ENCODE measurements around the gene KIAA1328. TPM values are rescaled to one million over a fixed set of nuclear protein-coding genes. Genes with fewer than 3 reads are reported as not detected.

KIAA1328 gene
- total and polyA plus RNA-seq, 2 experiments from 2014 or later, result 3.3 to 12.5 TPM

GRCh38 chr18:36809590-36810381 is 19.1 kb upstream of the KIAA1328 start:
- no peaks in the 10 kb centered on the region for H3K9me2 ChIP-seq (replicated peaks; ENCODE audit: insufficient read depth)
- peak; percentile 83 for DNase-seq (ENCODE audit: low spot score)
- H3K27ac ChIP-seq, result no peak overlapping the region
- no peaks in the 10 kb centered on the region for H3K4me1 ChIP-seq (ENCODE audit: insufficient read depth)
- no peaks in the 10 kb centered on the region for H4K20me1 ChIP-seq (ENCODE audit: insufficient read depth, poor library complexity, severe bottlenecking)
- H3K4me2 ChIP-seq, result no peak overlapping the region
- H3K79me2 ChIP-seq, result no peaks in the 10 kb centered on the region
- TF ChIP-seq, protein P1, sequence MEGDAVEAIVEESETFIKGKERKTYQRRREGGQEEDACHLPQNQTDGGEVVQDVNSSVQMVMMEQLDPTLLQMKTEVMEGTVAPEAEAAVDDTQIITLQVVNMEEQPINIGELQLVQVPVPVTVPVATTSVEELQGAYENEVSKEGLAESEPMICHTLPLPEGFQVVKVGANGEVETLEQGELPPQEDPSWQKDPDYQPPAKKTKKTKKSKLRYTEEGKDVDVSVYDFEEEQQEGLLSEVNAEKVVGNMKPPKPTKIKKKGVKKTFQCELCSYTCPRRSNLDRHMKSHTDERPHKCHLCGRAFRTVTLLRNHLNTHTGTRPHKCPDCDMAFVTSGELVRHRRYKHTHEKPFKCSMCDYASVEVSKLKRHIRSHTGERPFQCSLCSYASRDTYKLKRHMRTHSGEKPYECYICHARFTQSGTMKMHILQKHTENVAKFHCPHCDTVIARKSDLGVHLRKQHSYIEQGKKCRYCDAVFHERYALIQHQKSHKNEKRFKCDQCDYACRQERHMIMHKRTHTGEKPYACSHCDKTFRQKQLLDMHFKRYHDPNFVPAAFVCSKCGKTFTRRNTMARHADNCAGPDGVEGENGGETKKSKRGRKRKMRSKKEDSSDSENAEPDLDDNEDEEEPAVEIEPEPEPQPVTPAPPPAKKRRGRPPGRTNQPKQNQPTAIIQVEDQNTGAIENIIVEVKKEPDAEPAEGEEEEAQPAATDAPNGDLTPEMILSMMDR (IDR thresholded peaks at IDR 0.05; ENCODE audit: poor library complexity), result peak; percentile 77
- no peak for TF ChIP-seq EZH2phosphoT487 (IDR thresholded peaks at IDR 0.05; ENCODE audit: low read depth, severe bottlenecking, unreplicated experiment)
- no peaks in the 10 kb centered on the region for H3K27me3 ChIP-seq
- no peaks in the 10 kb centered on the region for H3K9me3 ChIP-seq (ENCODE audit: low read depth)
- no peak overlapping the region for H2AFZ ChIP-seq
- H3K36me3 ChIP-seq (replicated peaks; ENCODE audit: insufficient read depth, low read depth), result no peaks in the 10 kb centered on the region
- no peak overlapping the region for H3K4me3 ChIP-seq
- WGBS (ENCODE audit: low lambda C conversion rate, missing lambda C conversion rate), result 40% methylated on average over 6 of the region's 6 CpGs

DNA sequence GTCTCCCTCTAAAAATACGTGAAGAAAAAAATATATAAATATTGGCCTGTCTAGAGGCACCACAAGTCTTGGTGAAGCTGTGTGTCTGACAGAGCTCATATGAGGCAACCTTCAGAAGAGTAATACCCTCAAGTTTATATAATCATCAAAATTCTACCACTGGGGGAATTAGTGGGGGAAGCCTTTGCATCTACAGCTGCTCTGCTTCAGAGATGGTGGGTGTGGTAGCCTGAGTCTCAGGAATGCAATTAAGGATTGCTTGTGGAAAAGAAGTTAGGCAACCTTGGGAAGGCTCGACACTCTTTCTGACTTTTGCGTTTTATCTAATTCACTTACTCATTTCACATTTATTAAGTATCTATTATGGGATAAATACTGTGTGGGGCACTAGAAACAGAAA is 17.5 kb upstream of the KIAA1328 start:
- H3K9me3 ChIP-seq (ENCODE audit: low read depth), result no peaks in the 10 kb centered on the region
- H2AFZ ChIP-seq, result no peak overlapping the region
- H3K27me3 ChIP-seq, result no peaks in the 10 kb centered on the region
- no peaks in the 10 kb centered on the region for H3K4me1 ChIP-seq (ENCODE audit: insufficient read depth)
- WGBS (ENCODE audit: low lambda C conversion rate, missing lambda C conversion rate), result 86% methylated on average over 3 of the region's 3 CpGs
- DNase-seq (ENCODE audit: low spot score), result no peak
- H4K20me1 ChIP-seq (ENCODE audit: insufficient read depth, poor library complexity, severe bottlenecking), result no peaks in the 10 kb centered on the region
- no peaks in the 10 kb centered on the region for H3K36me3 ChIP-seq (replicated peaks; ENCODE audit: insufficient read depth, low read depth)
- H3K4me2 ChIP-seq, result no peak overlapping the region
- H3K79me2 ChIP-seq, result no peaks in the 10 kb centered on the region
- no peak overlapping the region for H3K4me3 ChIP-seq
- no peaks in the 10 kb centered on the region for H3K9me2 ChIP-seq (replicated peaks; ENCODE audit: insufficient read depth)
- TF ChIP-seq EZH2phosphoT487 (IDR thresholded peaks at IDR 0.05; ENCODE audit: low read depth, severe bottlenecking, unreplicated experiment) (no peak), EZH2 (IDR thresholded peaks at IDR 0.05; ENCODE audit: borderline replicate concordance) (no peak)
- TF ChIP-seq, protein P1 (IDR thresholded peaks at IDR 0.05; ENCODE audit: poor library complexity), result no peak
- H3K27ac ChIP-seq, result no peak overlapping the region

DNA sequence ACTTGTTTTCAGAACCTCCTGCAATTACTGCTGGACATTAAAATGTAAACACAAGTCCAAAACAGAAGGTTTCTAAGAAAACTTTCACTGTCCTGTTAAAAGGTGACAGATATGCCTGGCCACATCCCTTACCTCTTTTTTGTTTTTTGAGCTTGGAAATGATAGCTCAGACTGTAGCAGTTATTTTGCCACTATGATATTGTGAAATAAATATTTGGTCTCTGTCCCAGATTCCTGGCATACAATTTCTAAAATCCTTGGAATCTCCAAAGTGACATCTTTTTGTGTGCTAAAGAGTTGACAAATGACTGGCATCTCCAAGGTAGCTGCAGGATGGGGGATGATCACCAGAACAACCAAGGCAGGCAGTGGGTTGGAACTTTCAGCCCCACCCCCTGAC is 17.0 kb upstream of the KIAA1328 start:
- Histone ChIP-seq H3K4me1 (ENCODE audit: insufficient read depth) (no peaks in the 10 kb centered on the region), H3K27ac (no peak overlapping the region), H3K9me3 (ENCODE audit: low read depth) (no peaks in the 10 kb centered on the region), H4K20me1 (ENCODE audit: insufficient read depth, poor library complexity, severe bottlenecking) (no peaks in the 10 kb centered on the region), H3K4me3 (no peak overlapping the region), H3K9me2 (replicated peaks; ENCODE audit: insufficient read depth) (no peaks in the 10 kb centered on the region), H3K36me3 (replicated peaks; ENCODE audit: insufficient read depth, low read depth) (no peaks in the 10 kb centered on the region), H3K4me2 (no peak overlapping the region), H2AFZ (no peak overlapping the region), H3K79me2 (no peaks in the 10 kb centered on the region), H3K27me3 (no peaks in the 10 kb centered on the region)
- TF ChIP-seq, protein P1 (IDR thresholded peaks at IDR 0.05; ENCODE audit: poor library complexity), result no peak
- no peak for TF ChIP-seq EZH2 (IDR thresholded peaks at IDR 0.05; ENCODE audit: borderline replicate concordance)
- no peak for TF ChIP-seq EZH2phosphoT487 (IDR thresholded peaks at IDR 0.05; ENCODE audit: low read depth, severe bottlenecking, unreplicated experiment)
- DNase-seq (ENCODE audit: low spot score), result no peak
